ENCODE data around the gene FLNB.

FLNB gene

GRCh38 chr3:58088501-58088900 lies 80.3 kb downstream of the FLNB start:
- Histone ChIP-seq H3K9me2 (replicated peaks; ENCODE audit: insufficient read depth, low read length) (no peaks in the 10 kb centered on the region), H3K4me1 (ENCODE audit: low read length) (peaks cover 21% of the 10 kb centered on the region), H2AFZ (ENCODE audit: low read length) (no peak overlapping the region), H3F3A (ENCODE audit: insufficient read depth, low read length) (peaks cover 12% of the 10 kb centered on the region), H3K4me2 (ENCODE audit: low read depth, low read length) (no peak overlapping the region), H3K79me2 (ENCODE audit: low read length) (no peaks in the 10 kb centered on the region), H4K20me1 (ENCODE audit: insufficient read depth, low read length) (peaks cover 5% of the 10 kb centered on the region; the same call in 1 of the 2 replicates), H3K9me3 (replicated peaks; ENCODE audit: insufficient read depth, low read length) (no peaks in the 10 kb centered on the region), H3K4me3 (ENCODE audit: low read length) (no peak overlapping the region), H3K27me3 (replicated peaks; ENCODE audit: insufficient read depth, low read length) (no peaks in the 10 kb centered on the region), H3K27ac (ENCODE audit: low read length) (no peak overlapping the region), H3K36me3 (replicated peaks; ENCODE audit: insufficient read depth, low read length) (no peaks in the 10 kb centered on the region), H3K9ac (ENCODE audit: low read length) (no peak overlapping the region)
- DNase-seq: no peak
- TF ChIP-seq EZH2 (optimal IDR thresholded peaks at IDR 0.05; ENCODE audit: low read depth, low read length): no peak
- TF ChIP-seq CTCF (IDR thresholded peaks at IDR 0.05; ENCODE audit: low read length): no peak
- TF ChIP-seq EZH2phosphoT487 (IDR thresholded peaks at IDR 0.05; ENCODE audit: low read length): no peak

- Histone ChIP-seq H3K27ac (ENCODE audit: low read length) (no peak overlapping the region), H4K20me1 (ENCODE audit: insufficient read depth, low read length) (peaks cover 5% of the 10 kb centered on the region; the same call in 1 of the 2 replicates), H3K36me3 (replicated peaks; ENCODE audit: insufficient read depth, low read length) (no peaks in the 10 kb centered on the region), H3K4me1 (ENCODE audit: low read length) (peaks cover 12% of the 10 kb centered on the region), H2AFZ (ENCODE audit: low read length) (no peak overlapping the region), H3K79me2 (ENCODE audit: low read length) (no peaks in the 10 kb centered on the region), H3K9ac (ENCODE audit: low read length) (no peak overlapping the region), H3K9me2 (replicated peaks; ENCODE audit: insufficient read depth, low read length) (no peaks in the 10 kb centered on the region), H3K27me3 (replicated peaks; ENCODE audit: insufficient read depth, low read length) (no peaks in the 10 kb centered on the region), H3K4me3 (ENCODE audit: low read length) (no peak overlapping the region), H3K4me2 (ENCODE audit: low read depth, low read length) (no peak overlapping the region), H3F3A (ENCODE audit: insufficient read depth, low read length) (peaks cover 8% of the 10 kb centered on the region), H3K9me3 (replicated peaks; ENCODE audit: insufficient read depth, low read length) (no peaks in the 10 kb centered on the region)
- DNase-seq: no peak
- no peak for TF ChIP-seq CTCF (IDR thresholded peaks at IDR 0.05; ENCODE audit: low read length)
Observed at GRCh38 chr3:58090351-58090750, 82.1 kb downstream of the FLNB start.

- no peaks in the 10 kb centered on the region for H3F3A ChIP-seq (ENCODE audit: insufficient read depth, low read length)
- H3K79me2 ChIP-seq (ENCODE audit: low read length): no peaks in the 10 kb centered on the region
- H3K4me3 ChIP-seq (ENCODE audit: low read length): no peak overlapping the region
- no peaks in the 10 kb centered on the region for H3K4me1 ChIP-seq (ENCODE audit: low read length)
- no peaks in the 10 kb centered on the region for H4K20me1 ChIP-seq (ENCODE audit: insufficient read depth, low read length)
- no peak overlapping the region for H3K4me2 ChIP-seq (ENCODE audit: low read depth, low read length)
- H3K9me2 ChIP-seq (replicated peaks; ENCODE audit: insufficient read depth, low read length): no peaks in the 10 kb centered on the region
- no peak for DNase-seq
- TF ChIP-seq CTCF (IDR thresholded peaks at IDR 0.05; ENCODE audit: low read length) (no peak), EZH2 (optimal IDR thresholded peaks at IDR 0.05; ENCODE audit: low read depth, low read length) (no peak), EZH2phosphoT487 (IDR thresholded peaks at IDR 0.05; ENCODE audit: low read length) (no peak)
- no peaks in the 10 kb centered on the region for H3K36me3 ChIP-seq (replicated peaks; ENCODE audit: insufficient read depth, low read length)
- H3K27me3 ChIP-seq (replicated peaks; ENCODE audit: insufficient read depth, low read length): no peaks in the 10 kb centered on the region
- H2AFZ ChIP-seq (ENCODE audit: low read length): no peak overlapping the region
- H3K27ac ChIP-seq (ENCODE audit: low read length): no peak overlapping the region
- H3K9ac ChIP-seq (ENCODE audit: low read length): no peak overlapping the region
- H3K9me3 ChIP-seq (replicated peaks; ENCODE audit: insufficient read depth, low read length): no peaks in the 10 kb centered on the region
Observed at GRCh38 chr3:58092521-58092920, 84.3 kb downstream of the FLNB start.
